NCI-H748 (cell line): ENCODE data around the gene ST6GAL1.
"Not testable (repeated sequence)": the region's sequence is repeated elsewhere in the genome, so short reads cannot be mapped to it uniquely, and the experiment has no call there.

Experiments used
- DNase-seq: peaks from one replicate; lab custom pipeline; 2025; ENCODE audit not compliant: unreplicated experiment; lab: John Stamatoyannopoulos, UW

The ST6GAL1 gene

GRCh38 chr3:187017511-187018230, 87.3 kb downstream of the ST6GAL1 start:
- no peak for DNase-seq

GRCh38 chr3:187019542-187020072, 89.3 kb downstream of the ST6GAL1 start:
- no peak for DNase-seq

- no peak for DNase-seq
Observed at GRCh38 chr3:187020376-187020775, 90.0 kb downstream of the ST6GAL1 start.

GRCh38 chr3:187021748-187022402, 91.5 kb downstream of the ST6GAL1 start:
- DNase-seq: no peak

GRCh38 chr3:187022403-187023029, 92.2 kb downstream of the ST6GAL1 start:
- no peak for DNase-seq

GRCh38 chr3:187023340-187023739, 93.0 kb downstream of the ST6GAL1 start:
- DNase-seq: not testable (repeated sequence)

- DNase-seq: no peak
Observed at GRCh38 chr3:187024536-187025226, 94.4 kb downstream of the ST6GAL1 start.

GRCh38 chr3:187025254-187025655, 94.9 kb downstream of the ST6GAL1 start:
- no peak for DNase-seq

- no peak for DNase-seq
Observed at GRCh38 chr3:187025656-187026316, 95.5 kb downstream of the ST6GAL1 start.

GRCh38 chr3:187026317-187026670, 96.0 kb downstream of the ST6GAL1 start:
- no peak for DNase-seq

- no peak for DNase-seq
Observed at GRCh38 chr3:187027531-187028278, 97.4 kb downstream of the ST6GAL1 start.

- no peak for DNase-seq
Observed at GRCh38 chr3:187031934-187032333, 101.6 kb downstream of the ST6GAL1 start.

- no peak for DNase-seq
Observed at GRCh38 chr3:187036394-187036793, 106.1 kb downstream of the ST6GAL1 start.

GRCh38 chr3:187039100-187039722, 108.9 kb downstream of the ST6GAL1 start:
- no peak for DNase-seq

- DNase-seq: no peak
Observed at GRCh38 chr3:187039723-187040414, 109.5 kb downstream of the ST6GAL1 start.

- no peak for DNase-seq
Observed at GRCh38 chr3:187040516-187041361, 110.4 kb downstream of the ST6GAL1 start.

- no peak for DNase-seq
Observed at GRCh38 chr3:187041362-187042307, 111.3 kb downstream of the ST6GAL1 start.
